Myocyte (in vitro differentiated cells): ENCODE results near the gene CTSE. TPM values are rescaled to one million over a fixed set of nuclear protein-coding genes. Genes with fewer than 3 reads are reported as not detected.

Experiments used
- DNase-seq: peaks from one replicate; pipeline ENCODE4 v3.0.0-alpha.2; 2012; ENCODE audit warnings: low read depth
- total RNA-seq: library from RNA; depleted of rRNA; stranded (reverse); fragments of >200 nt; gene quantifications from 2 replicates; pipeline ENCODE4 v1.2.3, GENCODE V29; 2014

The CTSE gene
- total RNA-seq, 1 donor from 2014 or later = not detected

- DNase-seq = no peak
Measured at GRCh38 chr1:206050655-206051235, 27.1 kb upstream of the CTSE start.

- DNase-seq = no peak
Measured at GRCh38 chr1:206049919-206050600, 26.4 kb upstream of the CTSE start.

GRCh38 chr1:206049293-206049692 is 25.6 kb upstream of the CTSE start:
- no peak for DNase-seq

GRCh38 chr1:206048582-206048981 is 24.9 kb upstream of the CTSE start:
- DNase-seq = no peak

GRCh38 chr1:206047271-206047670 is 23.6 kb upstream of the CTSE start:
- no peak for DNase-seq

GRCh38 chr1:206041640-206042039 is 17.9 kb upstream of the CTSE start:
- DNase-seq = no peak

GRCh38 chr1:206040328-206040727 is 16.6 kb upstream of the CTSE start:
- DNase-seq = no peak

GRCh38 chr1:206039046-206039973 is 15.6 kb upstream of the CTSE start:
- no peak for DNase-seq

- no peak for DNase-seq
Measured at GRCh38 chr1:206037581-206037980, 13.9 kb upstream of the CTSE start.

GRCh38 chr1:206036663-206037455 is 13.2 kb upstream of the CTSE start:
- peak; percentile 5 for DNase-seq

GRCh38 chr1:206035027-206035426 is 11.3 kb upstream of the CTSE start:
- no peak for DNase-seq

GRCh38 chr1:206032380-206033140 is 8.9 kb upstream of the CTSE start:
- no peak for DNase-seq

GRCh38 chr1:206030714-206031113 is 7.0 kb upstream of the CTSE start:
- DNase-seq = peak; percentile 64

- no peak for DNase-seq
Measured at GRCh38 chr1:206030191-206030590, 6.5 kb upstream of the CTSE start.

GRCh38 chr1:206029484-206029883 is 5.8 kb upstream of the CTSE start:
- DNase-seq = no peak

- no peak for DNase-seq
Measured at GRCh38 chr1:206025283-206025820, 1.7 kb upstream of the CTSE start.

GRCh38 chr1:206022766-206023165 is 929 bp downstream of the CTSE start:
- no peak for DNase-seq

- no peak for DNase-seq
Measured at GRCh38 chr1:206021626-206022365, 1.9 kb downstream of the CTSE start.

GRCh38 chr1:206021008-206021625 is 2.6 kb downstream of the CTSE start:
- no peak for DNase-seq
